HG03045 (cell line): ENCODE results near the gene MTIF3.

Source experiments
- ATAC-seq: cut with Tn5 transposase; IDR thresholded peaks from one replicate; pipeline ENCODE4 v1.9.1; 2021; ENCODE audit warnings: mild to moderate bottlenecking, moderate library complexity; ENCODE audit not compliant: unreplicated experiment

The MTIF3 gene

DNA sequence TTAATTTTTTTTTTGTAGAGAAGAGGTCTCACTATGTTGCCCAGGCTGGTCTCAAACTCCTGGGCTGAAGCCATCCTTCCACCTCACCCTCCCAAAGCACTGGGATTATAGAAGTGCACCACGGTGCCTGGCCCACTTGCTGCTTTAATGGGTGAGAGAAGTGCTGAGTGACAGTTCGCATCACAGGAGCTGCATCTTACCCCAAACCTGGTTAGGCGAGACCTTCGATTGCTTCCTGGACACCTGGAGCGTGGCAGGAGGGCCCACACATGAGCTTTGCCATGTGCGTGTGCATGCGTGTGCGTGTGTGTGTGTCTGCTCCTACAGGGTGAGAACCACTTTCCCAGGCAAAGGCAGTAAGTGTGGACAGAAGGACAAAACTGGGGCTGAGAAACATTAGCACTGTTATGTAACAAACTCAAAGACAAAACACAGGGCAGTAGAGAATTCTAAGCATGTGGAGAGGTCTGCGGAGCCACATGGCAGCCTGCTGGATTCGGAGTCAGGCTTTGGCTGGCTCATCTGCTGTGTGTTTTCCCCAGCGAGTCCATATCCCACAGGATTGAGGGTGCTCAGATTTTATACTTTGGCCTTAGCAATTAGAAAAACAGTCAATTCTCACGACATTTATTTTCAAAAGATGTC, 11.7 kb upstream of the MTIF3 start:
- ATAC-seq: no peak

DNA sequence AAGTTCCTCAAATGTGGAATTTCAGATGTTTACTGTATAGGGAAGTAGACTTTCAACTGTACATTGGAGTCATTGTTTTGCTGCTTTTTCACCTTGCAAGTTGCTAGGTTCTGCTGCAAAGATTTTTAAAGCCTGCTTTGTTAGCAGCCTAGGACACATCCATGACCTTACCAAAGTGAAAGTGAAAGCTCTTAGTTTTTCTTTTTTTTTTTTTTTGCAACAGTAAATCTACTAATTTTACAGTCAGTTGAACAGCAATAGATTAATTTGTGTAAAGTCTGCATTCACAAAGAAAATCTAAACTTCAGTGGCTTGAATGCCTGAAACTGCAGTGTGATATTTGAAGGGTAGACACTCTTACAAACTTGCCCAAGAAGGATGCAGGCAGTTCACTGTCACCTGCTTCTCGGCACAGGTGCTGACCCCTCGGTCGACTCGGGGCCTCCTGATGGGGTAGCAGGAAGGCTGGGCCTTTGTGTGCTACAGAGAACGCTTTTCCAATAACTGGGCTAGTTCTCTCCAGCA, 5.0 kb upstream of the MTIF3 start:
- ATAC-seq: no peak

DNA sequence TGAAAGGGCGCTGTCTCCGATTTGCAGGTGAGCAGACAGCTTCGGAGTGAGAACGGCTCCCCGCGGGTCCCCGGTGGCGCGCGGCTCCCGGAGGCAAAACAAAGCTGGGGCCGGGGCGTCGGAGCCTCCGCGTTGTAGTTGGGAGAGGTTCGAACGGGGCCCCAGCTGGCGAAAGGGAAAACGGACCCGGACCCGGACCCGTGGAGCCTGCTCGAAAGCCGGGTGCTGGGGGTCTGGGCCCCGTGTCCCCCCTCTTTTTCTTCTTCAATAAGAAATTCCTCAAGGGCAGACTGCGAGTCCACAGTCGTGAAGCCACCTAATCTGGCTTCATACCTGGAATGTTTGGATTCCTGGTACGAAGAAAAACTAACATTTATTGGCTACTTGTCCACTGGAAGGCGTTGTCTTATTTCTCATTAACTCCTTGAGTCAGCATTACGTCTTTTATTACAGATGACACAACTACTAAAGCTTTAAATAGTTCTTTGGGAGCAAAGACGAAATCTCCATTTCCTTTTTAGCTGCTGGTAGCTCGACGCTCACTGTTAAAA, 632 bp upstream of the MTIF3 start:
- ATAC-seq: no peak

DNA sequence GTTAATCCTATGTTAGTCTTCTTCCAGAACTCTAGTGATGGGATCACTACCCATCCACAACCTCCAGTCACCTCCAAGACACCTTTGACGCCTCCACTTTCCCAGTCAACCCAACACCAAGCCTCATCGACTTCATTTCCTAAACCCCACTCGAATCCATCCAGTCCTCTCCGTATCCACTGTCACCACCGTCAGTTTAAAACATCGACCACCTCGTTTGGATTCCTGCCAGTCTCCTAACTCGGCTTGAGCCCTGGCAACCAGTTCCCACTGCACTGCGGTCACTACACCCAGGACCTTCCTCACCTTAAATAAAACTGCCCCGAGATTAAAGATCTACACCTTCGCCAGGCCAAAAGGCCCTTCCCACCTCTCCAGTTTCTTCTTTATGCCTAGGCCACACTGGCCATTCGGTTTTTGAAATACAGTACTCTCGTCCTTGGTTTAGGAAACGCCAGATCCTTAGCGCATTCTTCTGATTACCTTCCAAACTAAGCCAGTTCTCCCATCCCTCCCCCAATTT, 1.2 kb downstream of the MTIF3 start:
- no peak for ATAC-seq

DNA sequence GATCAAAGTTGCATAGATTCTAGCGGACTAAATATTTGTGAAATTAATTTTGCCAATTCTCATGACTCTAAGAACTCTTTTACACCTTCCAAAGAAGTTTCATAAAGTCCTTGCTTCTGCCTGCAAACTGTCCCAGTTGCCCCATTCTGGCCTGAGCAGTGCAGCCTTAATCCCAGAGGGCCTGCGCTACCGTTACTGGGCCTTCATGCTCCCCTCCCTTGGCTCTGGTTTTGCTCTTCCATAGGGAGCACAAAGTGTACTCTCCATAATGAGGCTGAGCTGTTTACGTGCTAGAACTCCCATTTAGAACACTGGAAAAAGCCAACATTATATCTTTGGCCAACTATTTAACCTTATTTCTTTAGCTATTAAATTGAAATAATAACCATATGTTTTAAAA, 2.1 kb downstream of the MTIF3 start:
- ATAC-seq: no peak

DNA sequence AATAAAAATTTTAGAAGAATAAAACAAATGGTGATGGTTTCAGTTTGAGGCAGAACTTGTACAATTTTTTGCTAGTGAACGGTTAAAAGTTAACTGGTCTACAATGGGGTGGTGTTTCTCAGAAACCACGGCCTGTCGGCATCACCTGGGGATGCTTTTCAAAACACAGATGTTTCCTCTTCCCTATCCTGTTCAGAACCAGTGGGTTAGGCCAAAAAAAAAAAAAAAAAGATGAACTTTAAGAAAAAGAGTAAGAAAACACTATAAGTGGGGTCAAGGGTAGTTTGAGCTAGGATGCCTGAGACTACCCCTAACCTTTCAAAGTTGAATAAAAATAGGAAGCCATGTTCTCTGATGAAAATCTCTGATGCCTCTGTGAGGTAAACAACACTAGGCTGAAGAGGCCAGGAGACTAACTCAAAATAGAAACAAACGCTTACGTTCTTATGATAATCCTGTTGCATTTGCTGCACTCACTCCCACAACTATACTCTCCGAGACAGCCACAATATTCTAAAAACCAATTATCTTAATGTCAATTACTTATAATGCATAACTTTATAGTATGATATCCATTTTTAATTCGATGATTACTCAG, 3.3 kb downstream of the MTIF3 start:
- ATAC-seq: no peak

DNA sequence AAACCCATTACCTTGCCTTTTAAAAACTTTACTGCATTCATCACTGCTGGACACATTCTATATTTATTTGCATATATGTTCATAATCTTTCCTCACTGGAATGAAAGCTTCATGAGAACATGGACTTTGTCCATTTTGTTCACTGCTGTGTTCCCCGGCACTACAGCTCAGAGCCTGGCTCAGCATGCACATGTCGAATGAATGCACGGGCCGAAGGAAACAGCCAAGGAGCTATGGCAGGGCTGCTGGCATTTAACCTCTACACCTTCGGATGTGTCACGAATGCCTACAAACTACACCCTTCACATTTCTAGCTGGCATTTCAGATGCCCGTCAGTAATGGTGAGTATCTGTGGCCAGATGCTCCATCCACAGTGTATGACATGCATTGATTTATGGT, 7.6 kb downstream of the MTIF3 start:
- no peak for ATAC-seq

DNA sequence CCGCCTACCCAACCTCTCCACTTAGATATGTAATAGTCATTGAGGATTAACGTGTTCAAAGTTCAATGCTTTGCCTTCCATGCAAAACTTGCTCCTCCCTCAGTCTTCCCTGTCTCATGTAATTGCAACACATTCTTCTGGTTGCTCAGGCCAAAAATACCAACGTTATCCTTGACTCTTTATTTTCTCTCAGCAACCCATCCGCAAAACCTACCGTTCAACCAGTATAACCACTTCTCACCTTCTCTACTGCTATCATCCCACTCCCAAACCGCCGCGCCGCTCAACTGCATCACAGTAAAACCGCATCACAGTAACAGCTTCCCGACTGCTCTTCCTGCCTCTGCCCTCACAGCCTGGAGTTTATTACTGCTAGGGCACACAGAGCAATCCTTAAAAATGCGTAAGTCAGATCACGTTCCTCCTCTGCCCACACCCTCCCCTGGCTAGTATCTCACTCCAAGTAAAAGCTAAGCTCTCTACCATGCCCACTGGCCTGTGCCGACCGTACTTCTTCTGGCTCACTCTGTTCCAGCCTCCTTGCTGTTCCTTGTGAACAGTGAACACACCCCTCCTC, 8.2 kb downstream of the MTIF3 start:
- no peak for ATAC-seq

DNA sequence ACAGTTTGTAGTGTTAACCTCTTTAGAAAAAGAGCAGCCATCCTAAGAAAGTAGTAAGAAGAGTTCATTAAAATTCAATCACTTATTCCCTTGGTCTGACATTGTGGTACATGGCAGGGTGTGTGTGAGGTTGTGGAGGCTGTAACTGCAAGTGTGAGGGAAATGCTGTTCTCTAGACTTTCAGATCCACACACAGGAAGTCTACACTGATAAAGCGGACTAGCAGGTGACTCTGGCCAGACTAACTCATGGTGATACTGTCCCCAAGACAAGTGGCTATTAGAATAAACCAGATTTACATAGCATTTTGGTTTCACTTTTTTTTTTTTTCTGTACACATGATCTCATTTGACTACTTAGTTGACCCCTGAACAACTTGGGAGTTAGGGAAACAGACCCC, 10.0 kb downstream of the MTIF3 start:
- ATAC-seq: no peak

DNA sequence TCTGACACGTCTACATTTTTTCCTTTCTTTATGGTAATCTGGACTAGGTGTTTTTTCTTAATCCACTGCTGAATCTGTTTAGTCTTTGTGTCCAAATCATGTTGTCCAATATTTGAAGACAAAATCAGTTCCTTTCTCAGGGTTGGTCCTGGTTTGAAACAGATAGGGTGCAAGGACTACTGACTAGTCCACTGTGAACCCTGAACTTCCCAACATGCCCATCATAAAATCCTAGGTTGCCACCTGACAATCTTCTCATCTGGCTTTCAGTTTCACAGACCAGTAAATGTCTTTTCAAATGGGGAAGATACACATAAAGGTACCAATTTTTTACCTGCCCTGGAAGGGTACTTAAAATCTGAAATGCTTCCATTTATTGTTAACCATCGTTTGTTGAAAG, 13.2 kb downstream of the MTIF3 start:
- ATAC-seq: no peak

DNA sequence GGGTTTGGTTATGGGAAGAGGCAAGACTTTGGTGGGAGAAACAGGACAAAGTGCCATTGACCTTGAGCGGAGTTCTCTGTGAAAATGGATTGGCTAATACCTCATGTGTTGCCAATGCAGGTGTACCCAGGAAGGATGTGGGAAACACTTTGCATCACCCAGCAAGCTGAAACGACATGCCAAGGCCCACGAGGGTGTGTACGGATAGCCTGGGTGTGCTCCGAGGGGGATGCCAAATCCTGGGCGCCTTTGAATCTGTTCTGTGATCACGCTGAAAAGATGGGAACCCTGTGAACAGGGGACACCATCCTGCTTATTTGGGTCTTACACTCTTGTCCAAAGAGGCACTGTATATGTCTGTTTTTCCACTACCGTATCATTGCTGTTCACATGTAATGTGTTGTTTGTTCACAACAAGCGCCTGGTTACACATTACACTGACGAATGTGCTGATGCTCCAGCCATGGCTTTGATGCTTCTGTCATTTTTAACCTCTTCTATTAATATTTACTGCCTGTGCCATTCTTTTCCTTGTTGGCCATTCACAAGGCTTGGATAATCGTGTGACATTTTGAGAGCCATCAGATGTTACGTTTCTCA, 17.7 kb downstream of the MTIF3 start:
- no peak for ATAC-seq

DNA sequence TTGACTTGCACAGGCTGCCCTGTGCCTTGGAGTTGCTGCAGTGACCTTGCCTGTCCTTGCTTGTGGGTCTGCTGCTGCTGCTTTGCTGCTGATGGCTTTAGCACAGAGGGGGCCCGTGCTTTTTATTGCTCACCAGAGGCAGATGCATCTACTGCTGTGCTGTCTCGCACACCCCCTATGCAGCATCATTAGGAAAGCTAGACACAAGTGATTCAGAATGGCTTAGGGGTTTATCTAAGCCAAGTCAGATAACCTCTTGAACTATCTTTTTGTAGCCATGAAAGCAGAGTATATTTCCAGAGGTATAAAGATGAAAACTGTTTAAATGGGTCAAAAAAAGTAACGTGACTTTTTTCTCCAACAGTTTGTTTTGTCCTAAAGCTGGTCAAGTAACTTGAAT, 18.2 kb downstream of the MTIF3 start:
- no peak for ATAC-seq

DNA sequence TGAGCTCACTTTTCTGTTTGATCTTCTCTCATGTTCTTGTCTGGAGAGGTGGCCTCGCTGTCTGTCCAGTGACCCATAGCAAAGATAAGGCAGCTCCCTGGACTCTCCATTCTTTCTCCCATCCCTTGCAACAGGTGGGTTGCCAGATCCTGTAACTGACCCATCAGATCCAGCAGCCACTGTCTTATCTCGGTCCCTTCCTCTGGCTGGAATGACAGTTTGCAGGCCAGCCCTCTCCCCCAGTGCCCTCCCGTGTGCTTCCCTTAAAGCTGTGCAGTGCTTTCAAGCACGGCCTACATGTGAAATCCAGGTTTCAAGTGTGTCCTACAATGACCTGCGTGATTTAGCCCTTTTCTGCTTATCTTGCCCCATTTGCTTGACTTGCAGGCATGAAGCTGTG, 22.2 kb downstream of the MTIF3 start:
- ATAC-seq: no peak

DNA sequence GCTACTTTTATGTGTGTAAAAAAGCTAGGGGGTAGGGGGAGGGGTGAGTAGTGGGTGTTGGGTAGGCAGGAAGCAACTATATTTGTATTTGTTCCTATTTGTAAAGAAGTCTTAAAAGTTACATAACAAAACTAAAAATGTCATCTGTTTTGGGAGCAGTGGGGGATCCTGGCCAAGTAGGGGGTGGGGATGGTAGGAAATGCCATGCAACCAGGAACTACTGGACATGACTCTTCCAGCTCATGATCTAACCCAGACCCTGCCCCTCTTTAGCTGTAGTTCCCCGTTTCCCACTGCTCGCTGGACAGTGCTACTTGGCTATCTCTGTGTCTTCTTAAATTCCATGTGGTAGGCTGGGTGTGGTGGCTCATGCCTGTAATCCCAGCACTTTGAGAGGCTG, 22.7 kb downstream of the MTIF3 start:
- no peak for ATAC-seq

DNA sequence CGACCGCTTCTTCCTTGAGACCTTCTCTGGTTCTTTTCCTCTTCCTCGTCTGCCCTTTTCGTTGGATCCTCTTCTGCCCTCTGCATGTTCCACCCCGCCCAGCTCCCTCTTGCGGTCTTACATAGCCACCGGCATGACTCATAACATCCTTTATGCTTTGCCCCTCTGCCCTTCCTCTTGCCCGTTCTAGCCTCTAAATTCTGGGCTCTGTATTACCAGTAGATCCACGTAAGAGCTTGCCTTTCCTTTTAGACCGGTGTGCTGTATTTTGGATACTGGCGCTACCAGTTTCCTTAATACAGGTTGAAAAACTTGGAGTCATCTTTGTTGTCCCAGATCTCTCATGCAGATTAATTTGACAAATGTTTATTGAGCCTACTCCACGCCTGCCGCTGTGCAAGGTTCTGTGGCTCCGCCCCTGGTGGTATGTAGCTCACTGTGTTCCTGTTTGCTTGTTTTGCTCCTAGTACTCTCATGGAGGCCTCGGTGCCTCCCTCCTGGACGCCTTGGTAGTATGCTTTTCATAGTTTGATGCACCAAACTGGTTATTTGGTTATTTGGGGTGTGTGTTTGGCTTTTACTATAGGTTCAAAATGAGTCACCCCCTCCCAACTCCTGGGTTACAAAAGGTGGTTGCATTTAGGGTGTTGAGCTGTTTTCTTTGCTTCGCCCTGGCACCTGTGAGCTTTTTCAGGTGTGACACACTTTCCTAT, 24.3 kb downstream of the MTIF3 start:
- ATAC-seq: peak; percentile 55

DNA sequence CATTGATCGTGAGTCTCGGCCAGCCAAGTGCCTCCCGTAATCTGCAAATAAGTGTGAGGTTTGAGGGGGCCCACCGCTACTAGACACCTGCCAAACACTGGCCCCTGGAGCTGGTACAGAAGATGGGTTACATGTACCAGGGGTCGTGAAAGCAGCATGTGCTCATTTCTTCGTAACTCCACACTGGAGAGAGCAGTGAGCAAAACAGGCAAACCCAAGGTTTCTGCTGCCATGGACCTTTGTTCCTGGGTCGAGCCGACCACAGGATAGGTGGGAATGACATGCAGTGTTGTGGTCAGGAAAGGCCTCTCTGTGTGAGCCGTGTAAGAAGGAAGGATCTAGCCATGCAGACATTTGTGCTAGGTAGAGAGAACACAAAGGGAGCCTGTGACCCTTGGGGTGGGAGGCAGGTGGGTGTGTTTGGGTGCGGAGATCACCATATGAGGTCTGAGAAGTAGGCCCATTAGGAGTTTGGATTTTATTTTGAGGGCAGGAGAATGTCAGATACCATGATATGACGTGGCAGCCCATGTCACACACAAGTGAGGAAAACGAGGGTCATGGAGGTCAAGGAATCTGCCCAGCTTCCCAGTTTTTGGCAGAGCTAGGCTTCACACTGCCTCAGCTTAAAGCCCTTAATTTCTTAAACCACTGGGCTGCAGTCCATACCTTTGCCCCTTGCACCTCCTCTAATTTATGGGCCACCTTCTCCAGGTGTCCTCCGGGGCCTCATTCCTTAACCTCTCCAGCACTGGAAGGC, 25.0 kb downstream of the MTIF3 start:
- no peak for ATAC-seq

DNA sequence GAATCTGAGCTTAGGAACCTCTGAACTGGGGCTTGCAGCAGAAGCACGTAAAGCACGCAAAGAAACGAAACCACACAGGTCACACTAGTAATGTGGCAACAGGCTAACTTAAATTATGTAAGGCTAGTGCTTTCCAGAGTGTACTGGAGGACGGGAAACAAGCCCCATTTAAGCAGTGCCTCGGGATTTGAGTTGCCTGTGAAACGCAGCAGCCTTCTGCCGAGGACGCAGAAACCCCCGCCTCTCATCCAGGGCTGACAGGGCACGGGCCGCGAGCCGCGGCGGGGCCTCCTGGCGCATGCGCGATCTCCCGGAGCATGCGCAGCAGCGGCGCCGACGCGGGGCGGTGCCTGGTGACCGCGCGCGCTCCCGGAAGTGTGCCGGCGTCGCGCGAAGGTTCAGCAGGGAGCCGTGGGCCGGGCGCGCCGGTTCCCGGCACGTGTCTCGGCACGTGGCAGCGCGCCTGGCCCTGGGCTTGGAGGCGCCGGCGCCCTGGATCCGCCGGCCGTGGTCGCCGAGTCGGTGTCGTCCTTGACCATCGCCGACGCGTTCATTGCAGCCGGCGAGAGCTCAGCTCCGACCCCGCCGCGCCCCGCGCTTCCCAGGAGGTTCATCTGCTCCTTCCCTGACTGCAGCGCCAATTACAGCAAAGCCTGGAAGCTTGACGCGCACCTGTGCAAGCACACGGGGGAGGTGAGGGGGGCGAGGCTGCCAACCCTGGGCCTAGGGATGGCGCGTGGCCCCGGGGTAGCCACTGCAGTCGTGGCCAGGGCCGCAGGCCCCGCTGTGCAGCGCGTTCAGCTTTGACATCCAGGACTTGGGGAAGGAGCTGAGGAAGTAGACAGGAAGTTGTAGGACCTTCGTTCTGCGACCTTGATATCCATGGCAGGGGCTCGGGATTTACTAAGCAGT, 25.9 kb downstream of the MTIF3 start, which contains the start of gene GTF3A:
Gene GTF3A (plus strand): TSS at position 374 of the 912 bp plus-strand sequence.
- peak; percentile 76 for ATAC-seq

DNA sequence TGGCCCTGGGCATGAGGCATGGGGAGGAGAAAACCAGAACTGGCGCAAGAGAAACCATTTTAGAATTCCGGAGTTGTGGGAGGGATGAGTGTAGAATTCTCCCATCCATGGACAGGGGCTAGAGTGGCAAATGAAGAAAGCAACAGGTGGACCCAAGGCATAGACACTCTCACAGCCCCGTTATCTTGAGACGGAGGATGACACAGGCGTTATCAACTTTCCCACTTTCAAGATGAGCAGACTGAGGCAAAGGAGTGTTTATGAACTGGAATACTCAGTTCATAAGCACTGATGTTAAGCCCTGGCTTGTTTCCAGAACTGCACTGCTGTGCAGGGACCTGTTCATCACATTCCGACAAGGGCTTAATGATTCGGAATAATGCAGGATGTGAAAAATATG, 27.0 kb downstream of the MTIF3 start:
- ATAC-seq: no peak
